ENCODE measurements around the gene MRPS18C.

DNA sequence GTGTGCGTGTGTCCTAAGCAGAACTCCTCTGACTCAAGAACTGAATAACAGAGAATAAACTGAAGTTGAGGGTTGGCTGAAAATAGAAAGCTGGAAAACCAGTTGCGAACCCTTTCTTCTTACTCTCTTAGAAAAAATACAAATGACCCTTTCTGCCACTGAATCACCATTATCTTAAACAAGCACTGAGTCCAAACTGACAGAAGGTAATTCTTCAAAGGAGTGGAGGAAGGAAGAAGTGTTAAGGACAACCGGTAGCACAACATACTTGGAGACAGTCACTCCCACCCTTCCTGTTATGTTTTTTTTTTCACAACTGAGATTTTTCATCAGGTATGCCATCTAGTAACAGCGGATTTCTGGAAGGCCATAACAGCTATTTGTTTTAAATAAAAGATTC is 38.3 kb upstream of the MRPS18C start:
- TF ChIP-seq, protein P1, sequence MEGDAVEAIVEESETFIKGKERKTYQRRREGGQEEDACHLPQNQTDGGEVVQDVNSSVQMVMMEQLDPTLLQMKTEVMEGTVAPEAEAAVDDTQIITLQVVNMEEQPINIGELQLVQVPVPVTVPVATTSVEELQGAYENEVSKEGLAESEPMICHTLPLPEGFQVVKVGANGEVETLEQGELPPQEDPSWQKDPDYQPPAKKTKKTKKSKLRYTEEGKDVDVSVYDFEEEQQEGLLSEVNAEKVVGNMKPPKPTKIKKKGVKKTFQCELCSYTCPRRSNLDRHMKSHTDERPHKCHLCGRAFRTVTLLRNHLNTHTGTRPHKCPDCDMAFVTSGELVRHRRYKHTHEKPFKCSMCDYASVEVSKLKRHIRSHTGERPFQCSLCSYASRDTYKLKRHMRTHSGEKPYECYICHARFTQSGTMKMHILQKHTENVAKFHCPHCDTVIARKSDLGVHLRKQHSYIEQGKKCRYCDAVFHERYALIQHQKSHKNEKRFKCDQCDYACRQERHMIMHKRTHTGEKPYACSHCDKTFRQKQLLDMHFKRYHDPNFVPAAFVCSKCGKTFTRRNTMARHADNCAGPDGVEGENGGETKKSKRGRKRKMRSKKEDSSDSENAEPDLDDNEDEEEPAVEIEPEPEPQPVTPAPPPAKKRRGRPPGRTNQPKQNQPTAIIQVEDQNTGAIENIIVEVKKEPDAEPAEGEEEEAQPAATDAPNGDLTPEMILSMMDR (IDR thresholded peaks at IDR 0.05), result no peak
- TF ChIP-seq POLR2A (IDR thresholded peaks at IDR 0.05; ENCODE audit: low read depth) (no peak), POLR2AphosphoS5 (IDR thresholded peaks at IDR 0.05) (no peak), EP300 (IDR thresholded peaks at IDR 0.05) (no peak)

All from esophagus muscularis mucosa (tissue), 4 donors.